GM12878 (cell line): ENCODE results near the gene DNAJC6. TPM values are rescaled to one million over a fixed set of nuclear protein-coding genes. Genes with fewer than 3 reads are reported as not detected.

Experiments used
- ATAC-seq: fragments of 200-7000 bp; cut with Tn5 transposase; 3 replicates; pipeline ENCODE4 v1.9.1; 2020; ENCODE audit warnings: mild to moderate bottlenecking, moderate library complexity
- BruUV-seq: library from RNA; stranded (reverse); fragments of 400-500 nt; replicated peaks from 2 replicates; lab custom pipeline; 2021; lab: Mats Ljungman, UMichigan
- CTCF ChIA-PET: fragments of 300-600 bp; sonication (Branson Sonifier 250); formaldehyde crosslinking; extraction: SDS; loops from one replicate; lab custom pipeline; 2021; ENCODE audit warnings: inconsistent platforms; lab: Yijun Ruan, JAX
- POLR2A ChIA-PET: fragments of 350-600 bp; formaldehyde crosslinking; extraction: SDS; loops from one replicate; lab custom pipeline; 2021; ENCODE audit warnings: inconsistent platforms; lab: Charles Lee
- RAD21 ChIA-PET: fragments of 300-600 bp; sonication (Branson Sonifier 250); formaldehyde crosslinking; loops from one replicate; lab custom pipeline; 2023; ENCODE audit warnings: antibody characterized with exemption; ENCODE audit not compliant: unreplicated experiment; lab: Charles Lee
- SMC1A ChIA-PET: fragments of 300-600 bp; sonication (Branson Sonifier 250); formaldehyde crosslinking; loops from one replicate; lab custom pipeline; 2023; ENCODE audit not compliant: unreplicated experiment, uncharacterized antibody; lab: Charles Lee
- DNase-seq: peaks from one replicate; pipeline ENCODE4 v3.0.0-alpha.2; 2011; ENCODE audit warnings: low read depth, low spot score
- FAIRE-seq: peaks from 3 replicates; lab custom pipeline; 2011; peaks lifted over from hg19 to GRCh38; lab: Jason Lieb, UNC
- H2AFZ ChIP-seq: 2 replicates; pipeline ENCODE4 v1.6.0; 2011; ENCODE audit warnings: low read depth, low read length, control low read depth; ENCODE audit not compliant: control insufficient read depth
- H3K27ac ChIP-seq: 2 replicates; pipeline ENCODE4 v1.5.1; 2011; ENCODE audit warnings: control low read depth; ENCODE audit not compliant: control insufficient read depth, insufficient read depth
- H3K27me3 ChIP-seq, 2 experiments: replicated peaks in 1 of 2; 2 replicates each; pipeline versions ENCODE4 v1.6.0 to v1.6.1; 2011; ENCODE audit warnings: low read length in 1 of 2; ENCODE audit not compliant: control insufficient read depth in 2 of 2, insufficient read depth in 2 of 2
- H3K36me3 ChIP-seq, 2 experiments: 2 replicates each; pipeline ENCODE4 v1.5.1; 2011; ENCODE audit warnings: low read length in 1 of 2; ENCODE audit not compliant: control insufficient read depth in 2 of 2, insufficient read depth in 2 of 2
- H3K4me1 ChIP-seq: 2 replicates; pipeline ENCODE4 v1.6.1; 2011; ENCODE audit warnings: mild to moderate bottlenecking, low read length, moderate library complexity, mixed read lengths; ENCODE audit not compliant: control insufficient read depth, insufficient read depth
- H3K4me2 ChIP-seq: 2 replicates; pipeline ENCODE4 v1.6.0; 2011; ENCODE audit warnings: control low read depth; ENCODE audit not compliant: control insufficient read depth, insufficient read depth
- H3K4me3 ChIP-seq: fragments of 200-600 bp; sonication (generic); 2 replicates; pipeline ENCODE4 v1.5.1; 2016
- H3K79me2 ChIP-seq: 2 replicates; pipeline ENCODE4 v1.6.0; 2011; ENCODE audit warnings: low read length; ENCODE audit not compliant: control insufficient read depth, insufficient read depth
- H3K9ac ChIP-seq: 2 replicates; pipeline ENCODE4 v1.8.0; 2011; ENCODE audit warnings: low read length, control low read depth, mixed read lengths; ENCODE audit not compliant: control insufficient read depth, insufficient read depth
- H3K9me3 ChIP-seq: replicated peaks from 3 replicates; pipeline ENCODE4 v1.5.1; 2011; ENCODE audit warnings: mild to moderate bottlenecking, low read length; ENCODE audit not compliant: control insufficient read depth, insufficient read depth
- H4K20me1 ChIP-seq: 2 replicates; pipeline ENCODE4 v1.6.0; 2011; ENCODE audit not compliant: control insufficient read depth, insufficient read depth
- ASH2L ChIP-seq: fragments of 300-600, 200-600 bp; sonication (generic); IDR thresholded peaks from 2 replicates; pipeline ENCODE4 v1.6.1; 2017; ENCODE audit warnings: low read depth, mild to moderate bottlenecking, borderline replicate concordance
- E2F4 ChIP-seq: IDR thresholded peaks from 2 replicates; pipeline ENCODE4 v1.6.1; 2012; ENCODE audit warnings: low read depth, low read length, improper control_type of control experiment
- GABPA ChIP-seq: IDR thresholded peaks from 2 replicates; pipeline ENCODE4 v1.6.1; 2014; ENCODE audit warnings: antibody characterized with exemption, low read depth, mild to moderate bottlenecking, inconsistent platforms
- GATAD2B ChIP-seq: fragments of 450-650 bp; conservative IDR thresholded peaks from 2 replicates; pipeline ENCODE4 v1.6.1; 2017; ENCODE audit warnings: low read depth, mild to moderate bottlenecking, moderate library complexity
- HDAC6 ChIP-seq: fragments of 200-600 bp; sonication (generic); IDR thresholded peaks from one replicate; pipeline ENCODE4 v1.8.0; 2017; ENCODE audit warnings: antibody characterized with exemption; ENCODE audit not compliant: unreplicated experiment
- IRF5 ChIP-seq: fragments of 450-650 bp; IDR thresholded peaks from 2 replicates; pipeline ENCODE4 v1.6.1; 2017; ENCODE audit warnings: borderline replicate concordance
- PKNOX1 ChIP-seq: fragments of 450-650 bp; IDR thresholded peaks from 2 replicates; pipeline ENCODE4 v1.6.1; 2016; ENCODE audit warnings: mild to moderate bottlenecking
- POLR2AphosphoS5 ChIP-seq: IDR thresholded peaks from 2 replicates; pipeline ENCODE4 v1.6.1; 2011; ENCODE audit warnings: mild to moderate bottlenecking, low read length, inconsistent platforms
- RELA ChIP-seq: fragments of 450-650 bp; IDR thresholded peaks from 2 replicates; pipeline ENCODE4 v1.8.0; 2014; ENCODE audit warnings: borderline replicate concordance; ENCODE audit not compliant: partially characterized antibody
- RELB ChIP-seq: fragments of 450-650 bp; IDR thresholded peaks from 2 replicates; pipeline ENCODE4 v1.6.1; 2017; ENCODE audit warnings: low read depth, mild to moderate bottlenecking, moderate library complexity
- TCF7 ChIP-seq: IDR thresholded peaks from 2 replicates; pipeline ENCODE4 v1.6.1; 2014; ENCODE audit warnings: antibody characterized with exemption, borderline replicate concordance
- WGBS: methylation state at CpG from one replicate; pipeline ENCODE4 v1.1.6; 2016; ENCODE audit warnings: low lambda C conversion rate; ENCODE audit not compliant: insufficient replicate concordance, insufficient coverage; ENCODE audit errors: missing lambda C conversion rate; 5-methylcytosine and 5-hydroxymethylcytosine counted together
- in situ Hi-C: fragments of 300-500 bp; cut with MboI; formaldehyde crosslinking; loops from 9 replicates; pipeline ENCODE4 v1.14.3; 2018; ENCODE audit warnings: mixed read lengths
- intact Hi-C: fragments of 100-400 bp; cut with micrococcal nuclease; formaldehyde crosslinking; loops from one replicate; pipeline ENCODE4 v1.14.2; 2022; ENCODE audit not compliant: unreplicated experiment
- polyA plus RNA-seq, 11 experiments: library from polyadenylated mRNA; depleted of rRNA in 4 of 11; unstranded in 6 of 11; stranded (reverse) in 5 of 11; fragments of >200 nt; fragmentation: Nextera tagmentation in 4 of 11; fragmentation: Illumina TruSeq in 1 of 11; extraction: Ambion mirVana in 4 of 11; extraction: Trizol in 1 of 11; gene quantifications; 1 replicate in 1 of 11; 2 replicates in 10 of 11; pipeline versions ENCODE4 v1.2.1 to v1.2.3, GENCODE V29; 2011 to 2016; ENCODE audit warnings: inconsistent platforms in 2 of 11, missing spikeins in 2 of 11, low read depth in 1 of 11
- total RNA-seq, 4 experiments: library from RNA; depleted of rRNA in 3 of 4; stranded (reverse); fragments of >200 nt in 3 of 4; fragmentation: Illumina TruSeq in 1 of 4; extraction: Trizol in 1 of 4; gene quantifications; 2 replicates each; pipeline versions ENCODE4 v1.2.1 to v1.2.3, GENCODE V29; 2013 to 2021

Gene DNAJC6
- total and polyA plus RNA-seq, 10 of the 15 experiments (the other 5 are each of a cell fraction or from before 2014, with no cell fraction given) = 0.08 to 4.3 (median 2.7) TPM

- TF ChIP-seq RELB (no peak), GABPA (no peak)
- ChIA-PET SMC1A (no interaction called here), RAD21 (no interaction called here), POLR2A (no interaction called here), CTCF (no interaction called here)
- Histone ChIP-seq H3K27ac (no peak overlapping the region), H4K20me1 (no peaks in the 10 kb centered on the region), H3K9me3 (no peaks in the 10 kb centered on the region), H3K4me2 (no peak overlapping the region), H3K79me2 (no peaks in the 10 kb centered on the region), H3K4me1 (no peaks in the 10 kb centered on the region), H2AFZ (no peak overlapping the region), H3K9ac (no peak overlapping the region), H3K4me3 (no peak overlapping the region), H3K36me3 (no peaks in the 10 kb centered on the region), H3K27me3 (no peaks in the 10 kb centered on the region; a peak in 1 of 4 replicates)
- no peak for ATAC-seq
- BruUV-seq = no TSS peak
- in situ Hi-C loops (no loop called here), intact Hi-C loops (no loop called here)
- no peak for FAIRE-seq
- 47% methylated on average over 3 of the region's 3 CpGs for WGBS
- DNase-seq = no peak
Observed at GRCh38 chr1:65343286-65343685, 33.9 kb downstream of the DNAJC6 start.

GRCh38 chr1:65344171-65344814 is 35.0 kb downstream of the DNAJC6 start:
- POLR2A ChIA-PET = no interaction called here
- TF ChIP-seq E2F4 (no peak), POLR2AphosphoS5 (no peak), RELA (no peak), PKNOX1 (no peak), IRF5 (no peak), HDAC6 (no peak), TCF7 (no peak), ASH2L (no peak), GATAD2B (no peak)

More at GRCh38 chr1:65344171-65344814, 35.0 kb downstream of the DNAJC6 start:
- Histone ChIP-seq H3K79me2 (no peaks in the 10 kb centered on the region), H3K4me3 (no peak overlapping the region), H2AFZ (no peak overlapping the region), H3K36me3 (no peaks in the 10 kb centered on the region), H3K9me3 (no peaks in the 10 kb centered on the region), H3K9ac (no peak overlapping the region), H3K4me2 (no peak overlapping the region), H3K27ac (no peak overlapping the region), H3K4me1 (no peaks in the 10 kb centered on the region), H3K27me3 (no peaks in the 10 kb centered on the region; a peak in 1 of 4 replicates), H4K20me1 (no peaks in the 10 kb centered on the region)
- no peak for FAIRE-seq
- SMC1A ChIA-PET = interaction anchor here (0.5 kb wide), 1 partner anchor 486 kb away, joined by 3 read pairs; no protein-coding TSS in a partner anchor
- no peak for DNase-seq
- RAD21 ChIA-PET = no interaction called here
- WGBS = 23% methylated on average over 3 of the region's 3 CpGs
- ATAC-seq = no peak
- CTCF ChIA-PET = no interaction called here
- intact Hi-C loops (no loop called here), in situ Hi-C loops (no loop called here)
- BruUV-seq = no TSS peak
